HFFc6 (cell line): ENCODE measurements around the gene SPRED3. TPM values are rescaled to one million over a fixed set of nuclear protein-coding genes. Genes with fewer than 3 reads are reported as not detected.

ENCODE experiments used
- DNase-seq: peaks from one replicate; pipeline ENCODE4 v3.0.0-alpha.2; 2018
- H3K27ac Mint-ChIP-seq: 2 replicates; pipeline ENCODE4 v1.8.0; 2020; ENCODE audit warnings: mild to moderate bottlenecking, mixed read lengths
- H3K27me3 Mint-ChIP-seq: 2 replicates; pipeline ENCODE4 v1.8.0; 2021; ENCODE audit warnings: mild to moderate bottlenecking, moderate library complexity, mixed read lengths; ENCODE audit not compliant: insufficient read depth
- H3K36me3 Mint-ChIP-seq: 2 replicates; pipeline ENCODE4 v1.8.0; 2021; ENCODE audit warnings: low read depth, mixed read lengths
- H3K4me1 Mint-ChIP-seq: 2 replicates; pipeline ENCODE4 v1.8.0; 2020; ENCODE audit warnings: low read depth, mixed read lengths
- H3K4me3 Mint-ChIP-seq: 2 replicates; pipeline ENCODE4 v1.8.0; 2020; ENCODE audit warnings: mild to moderate bottlenecking, moderate library complexity, mixed read lengths
- H3K9me3 Mint-ChIP-seq: 2 replicates; pipeline ENCODE4 v1.8.0; 2020; ENCODE audit warnings: mild to moderate bottlenecking, mixed read lengths
- total RNA-seq, 6 experiments: library from RNA; stranded (reverse); fragmentation: NEBNext Ultra II Directional; extraction: Animal tissue kit (Norgen Biotek cat#: 25700); gene quantifications; 2 replicates in 1 of 6; 3 replicates in 5 of 6; pipeline ENCODE4 v1.2.3, GENCODE V29; 2021
- TF ChIP-seq, protein P1 (sequence below): fragments of 200-600 bp; sonication (generic); IDR thresholded peaks from 2 replicates; pipeline ENCODE4 v1.5.0; 2021; ENCODE audit warnings: antibody characterized with exemption, mild to moderate bottlenecking

Gene SPRED3
- total RNA-seq, 6 experiments from 2014 or later: 11.7 to 15.3 (median 13.1) TPM

GRCh38 chr19:38378866-38379265 lies 9.6 kb upstream of the SPRED3 start:
- TF ChIP-seq, protein P1, sequence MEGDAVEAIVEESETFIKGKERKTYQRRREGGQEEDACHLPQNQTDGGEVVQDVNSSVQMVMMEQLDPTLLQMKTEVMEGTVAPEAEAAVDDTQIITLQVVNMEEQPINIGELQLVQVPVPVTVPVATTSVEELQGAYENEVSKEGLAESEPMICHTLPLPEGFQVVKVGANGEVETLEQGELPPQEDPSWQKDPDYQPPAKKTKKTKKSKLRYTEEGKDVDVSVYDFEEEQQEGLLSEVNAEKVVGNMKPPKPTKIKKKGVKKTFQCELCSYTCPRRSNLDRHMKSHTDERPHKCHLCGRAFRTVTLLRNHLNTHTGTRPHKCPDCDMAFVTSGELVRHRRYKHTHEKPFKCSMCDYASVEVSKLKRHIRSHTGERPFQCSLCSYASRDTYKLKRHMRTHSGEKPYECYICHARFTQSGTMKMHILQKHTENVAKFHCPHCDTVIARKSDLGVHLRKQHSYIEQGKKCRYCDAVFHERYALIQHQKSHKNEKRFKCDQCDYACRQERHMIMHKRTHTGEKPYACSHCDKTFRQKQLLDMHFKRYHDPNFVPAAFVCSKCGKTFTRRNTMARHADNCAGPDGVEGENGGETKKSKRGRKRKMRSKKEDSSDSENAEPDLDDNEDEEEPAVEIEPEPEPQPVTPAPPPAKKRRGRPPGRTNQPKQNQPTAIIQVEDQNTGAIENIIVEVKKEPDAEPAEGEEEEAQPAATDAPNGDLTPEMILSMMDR: no peak
- Mint-ChIP-seq H3K9me3 (no peaks in the 10 kb centered on the region), H3K36me3 (peaks cover 32% of the 10 kb centered on the region), H3K27me3 (peaks cover 4% of the 10 kb centered on the region), H3K27ac (peak overlapping the region; percentile 61; the same call in 1 of the 2 replicates), H3K4me3 (peak overlapping the region; percentile 28; the same call in 1 of the 2 replicates), H3K4me1 (peaks cover 28% of the 10 kb centered on the region)
- DNase-seq: no peak

DNA sequence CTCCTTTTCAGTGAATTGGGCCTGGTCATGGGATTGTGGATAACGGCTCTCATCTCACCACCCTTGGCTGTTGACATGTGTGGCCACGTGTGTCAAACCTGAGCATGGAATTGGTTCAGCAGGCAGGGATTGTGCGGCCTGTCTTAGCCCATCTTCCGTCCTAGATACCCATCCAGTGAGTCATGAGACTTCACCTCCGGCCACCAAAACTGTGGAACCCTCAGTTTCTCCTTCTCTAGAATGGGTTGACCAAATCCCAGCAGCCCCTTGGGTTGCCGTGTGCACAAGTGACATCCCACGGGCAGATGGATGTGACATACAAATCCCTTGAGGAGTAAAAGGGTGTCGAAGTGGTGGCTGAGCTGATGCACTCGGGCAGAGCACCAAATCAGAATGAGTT lies 7.4 kb upstream of the SPRED3 start:
- no peak for DNase-seq
- Mint-ChIP-seq H3K4me1 (peaks cover 20% of the 10 kb centered on the region), H3K36me3 (peaks cover 32% of the 10 kb centered on the region), H3K4me3 (no peak overlapping the region), H3K27ac (no peak overlapping the region), H3K9me3 (no peaks in the 10 kb centered on the region), H3K27me3 (peaks cover 10% of the 10 kb centered on the region)
- TF ChIP-seq, protein P1: no peak

DNA sequence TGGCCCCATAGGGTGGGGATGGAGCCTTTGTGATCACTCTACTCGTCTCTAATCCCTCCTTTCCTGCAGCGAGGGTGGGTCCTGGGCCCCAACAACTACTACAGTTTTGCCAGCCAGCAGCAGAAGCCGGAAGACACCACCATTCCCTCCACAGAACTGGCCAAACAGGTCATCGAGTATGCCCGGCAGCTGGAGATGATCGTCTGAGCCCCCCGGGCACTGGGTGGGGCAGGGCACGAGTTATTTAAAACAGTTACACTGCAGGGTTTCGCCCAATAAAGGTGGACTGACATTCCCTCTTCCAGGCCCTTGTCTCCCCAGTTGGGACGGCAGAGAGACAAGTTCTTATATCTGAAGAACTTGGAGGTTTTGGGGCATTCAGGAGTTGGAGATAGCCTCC lies 5.3 kb upstream of the SPRED3 start:
- no peak overlapping the region for H3K4me3 Mint-ChIP-seq
- peaks cover 29% of the 10 kb centered on the region for H3K36me3 Mint-ChIP-seq
- no peak for DNase-seq
- no peak overlapping the region for H3K27ac Mint-ChIP-seq
- peaks cover 18% of the 10 kb centered on the region for H3K27me3 Mint-ChIP-seq
- H3K9me3 Mint-ChIP-seq: no peaks in the 10 kb centered on the region
- peaks cover 18% of the 10 kb centered on the region for H3K4me1 Mint-ChIP-seq
- TF ChIP-seq, protein P1: no peak

DNA sequence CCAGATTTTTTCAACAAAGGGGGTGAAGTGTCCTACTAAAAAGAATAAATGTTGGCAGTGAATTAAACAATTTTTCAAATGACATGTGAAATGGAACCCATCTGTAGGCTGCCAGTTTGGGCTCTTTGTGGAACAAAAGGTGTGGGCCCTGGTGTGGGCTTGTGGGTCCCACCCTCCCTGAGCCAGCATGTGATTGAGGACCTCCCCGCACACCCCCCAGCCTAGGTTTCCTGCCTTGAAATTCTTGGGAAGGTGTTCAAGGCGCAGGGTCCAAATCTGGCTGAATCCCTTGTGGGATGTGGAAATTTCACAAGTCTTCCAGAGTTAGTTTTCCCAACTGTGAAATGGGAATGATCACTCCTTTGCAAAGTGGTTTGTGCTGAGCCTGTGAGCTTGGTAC lies 4.8 kb upstream of the SPRED3 start:
- TF ChIP-seq, protein P1: no peak
- Mint-ChIP-seq H3K36me3 (peaks cover 29% of the 10 kb centered on the region), H3K27ac (no peak overlapping the region), H3K9me3 (no peaks in the 10 kb centered on the region), H3K4me3 (no peak overlapping the region), H3K4me1 (peaks cover 17% of the 10 kb centered on the region), H3K27me3 (peaks cover 16% of the 10 kb centered on the region)
- DNase-seq: no peak

DNA sequence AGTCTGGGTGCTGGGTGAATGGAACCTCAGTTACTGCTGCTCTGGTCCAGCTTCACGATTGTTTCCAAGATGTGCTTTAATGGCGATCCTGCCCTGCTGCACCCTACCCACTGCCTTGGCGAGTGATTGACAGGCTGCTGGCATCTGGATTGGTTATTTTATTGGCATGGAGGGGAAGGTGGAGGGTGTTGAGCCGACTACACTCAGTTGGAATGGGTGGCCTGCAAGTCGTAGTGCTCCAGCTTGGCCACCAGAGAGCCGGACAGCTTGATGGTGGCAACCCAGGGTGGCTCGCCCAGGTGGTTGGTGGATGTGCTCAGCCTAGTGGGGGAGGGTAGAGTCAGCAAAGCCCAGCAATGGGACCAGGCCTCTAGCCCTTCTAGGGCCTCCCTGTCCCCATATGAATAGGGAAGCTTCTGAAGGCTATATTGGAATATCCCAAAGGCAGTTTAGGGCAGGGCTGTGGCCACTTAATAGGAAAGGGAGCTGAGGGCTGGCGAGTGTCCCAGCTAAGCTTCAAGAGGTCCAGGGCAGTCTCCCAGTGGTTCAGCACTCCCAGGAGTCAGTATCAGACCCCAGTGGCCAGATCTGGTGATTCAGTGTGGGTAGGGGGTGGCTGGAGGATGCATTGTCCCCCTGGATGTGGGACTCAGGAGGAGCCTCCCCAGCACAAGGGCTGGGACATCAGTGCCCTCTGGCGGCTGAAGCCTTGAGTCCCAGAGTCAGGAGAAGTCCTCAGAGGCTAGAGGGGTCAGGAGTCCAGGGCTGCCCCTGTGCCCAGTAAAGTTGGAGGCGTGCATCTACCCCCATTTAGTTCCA lies 4.1 kb upstream of the SPRED3 start:
- DNase-seq: no peak
- no peaks in the 10 kb centered on the region for H3K9me3 Mint-ChIP-seq
- no peak overlapping the region for H3K4me3 Mint-ChIP-seq

More for the DNA sequence above, 4.1 kb upstream of the SPRED3 start:
- Mint-ChIP-seq H3K27ac (0 out of 2 replicates have a peak overlapping the region, but pooled peaks have one; percentile 24), H3K27me3 (peaks cover 17% of the 10 kb centered on the region), H3K36me3 (peaks cover 28% of the 10 kb centered on the region), H3K4me1 (peaks cover 12% of the 10 kb centered on the region)
- TF ChIP-seq, protein P1: peak; percentile 32; the same call in 1 of the 2 replicates
